ENCODE measurements around the gene CYP8B1. TPM values are rescaled to one million over a fixed set of nuclear protein-coding genes. Genes with fewer than 3 reads are reported as not detected.

CYP8B1 gene
- polyA plus RNA-seq, 3 donors, result 0.01 TPM; not detected in 2

DNA sequence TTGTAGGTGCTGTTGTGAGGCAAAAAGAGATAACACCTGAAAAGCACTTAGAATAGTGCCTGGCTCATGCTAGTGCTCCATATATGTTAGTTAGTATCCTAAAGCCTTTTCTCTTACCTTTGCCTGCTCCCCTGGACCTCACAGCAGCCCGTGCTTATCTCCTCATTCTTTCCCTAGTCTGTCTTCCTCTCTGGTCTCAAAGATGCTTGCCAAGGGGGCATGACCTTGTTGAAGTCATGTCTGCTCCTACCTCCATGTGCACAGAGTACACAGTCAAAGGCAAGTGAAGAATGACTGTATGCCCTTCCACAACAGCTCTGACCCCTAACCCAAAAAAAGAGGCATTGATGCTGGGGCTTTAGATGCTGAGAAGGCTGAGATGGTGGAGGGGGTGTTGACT is 722 bp upstream of the CYP8B1 start:
- Mint-ChIP-seq H3K9me3 (peaks cover 0 to 2% (median 0%) of the 10 kb centered on the region in 7 donors), H3K27me3 (ENCODE audit: low read depth in 3 of 3) (peaks cover 5 to 12% (median 9%) of the 10 kb centered on the region in 3 donors), H3K36me3 (peaks cover 0 to 2% of the 10 kb centered on the region in 2 donors), H3K4me3 (no peak overlapping the region), H3K27ac (no peak overlapping the region), H3K4me1 (peaks cover 8% of the 10 kb centered on the region)
- TF ChIP-seq CTCF (IDR thresholded peaks at IDR 0.05), result no peak
- Histone ChIP-seq H3K4me2 (replicated peaks; ENCODE audit: extremely low read depth, low read length, poor library complexity, severe bottlenecking) (no peak overlapping the region), H3K36me3 (replicated peaks in 1 of 2; ENCODE audit: control insufficient read depth in 1 of 2, insufficient read depth in 2 of 2, low read length in 2 of 2) (no peaks in the 10 kb centered on the region), H3K79me2 (ENCODE audit: insufficient read depth, low read length) (no peaks in the 10 kb centered on the region), H3K27me3 (ENCODE audit: control insufficient read depth in 2 of 2, insufficient read depth in 2 of 2, low read length in 2 of 2) (peaks cover 0 to 10% of the 10 kb centered on the region in 2 donors), H3K4me1 (ENCODE audit: control insufficient read depth in 1 of 2, insufficient read depth in 2 of 2, low read length in 2 of 2) (peaks cover 12% of the 10 kb centered on the region in 2 donors), H3K4me3 (replicated peaks in 1 of 3; ENCODE audit: low read depth in 2 of 3, low read length in 3 of 3) (no peak overlapping the region), H2AFZ (ENCODE audit: insufficient read depth, low read depth, low read length, poor library complexity, severe bottlenecking) (no peak overlapping the region), H4K20me1 (ENCODE audit: insufficient read depth, low read length) (no peaks in the 10 kb centered on the region), H3K9ac (ENCODE audit: insufficient read depth, low read length, poor library complexity, severe bottlenecking) (no peak overlapping the region), H3K27ac (ENCODE audit: low read depth in 1 of 2, low read length in 2 of 2) (no peak overlapping the region), H3K9me3 (replicated peaks in 1 of 2; ENCODE audit: control insufficient read depth in 1 of 2, insufficient read depth in 1 of 2, low read length in 2 of 2) (no peaks in the 10 kb centered on the region)
- no peak for DNase-seq
- 67% methylated on average over 1 of the region's 1 CpG for WGBS (ENCODE audit: insufficient coverage)
- intact Hi-C loops (cut with micrococcal nuclease), result no loop called here

DNA sequence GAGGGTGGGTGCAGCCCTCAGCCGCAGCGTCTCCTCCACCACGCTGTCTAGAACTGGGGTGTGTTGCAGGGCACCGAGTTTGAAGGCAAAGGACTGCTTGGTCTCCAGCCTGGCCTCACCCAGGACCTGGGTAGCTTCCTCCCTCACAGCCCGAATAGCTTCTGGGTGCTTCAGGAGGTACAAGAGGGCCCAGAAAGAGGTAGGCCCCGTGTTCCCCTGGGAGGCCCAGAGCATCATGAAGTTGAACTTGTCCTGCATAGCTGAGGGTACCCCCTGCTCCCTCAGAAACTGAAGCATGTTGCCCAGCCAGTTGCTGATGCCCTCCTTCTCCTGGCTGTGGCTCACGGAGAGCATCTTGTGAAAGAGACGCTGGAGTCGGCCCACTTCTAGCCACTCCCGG is 930 bp downstream of the CYP8B1 start:
- H3K27ac Mint-ChIP-seq, result no peak overlapping the region
- no peaks in the 10 kb centered on the region for H3K79me2 ChIP-seq (ENCODE audit: insufficient read depth, low read length)
- no peak overlapping the region for H3K9ac ChIP-seq (ENCODE audit: insufficient read depth, low read length, poor library complexity, severe bottlenecking)
- H3K4me3 Mint-ChIP-seq, result no peak overlapping the region
- no peaks in the 10 kb centered on the region for H3K4me1 ChIP-seq (ENCODE audit: control insufficient read depth in 1 of 2, insufficient read depth in 2 of 2, low read length in 2 of 2)
- TF ChIP-seq CTCF (IDR thresholded peaks at IDR 0.05), result no peak
- H3K4me3 ChIP-seq (replicated peaks in 1 of 3; ENCODE audit: low read depth in 2 of 3, low read length in 3 of 3), result no peak overlapping the region
- H3K4me1 Mint-ChIP-seq, result no peaks in the 10 kb centered on the region
- peaks cover 0 to 2% (median 0%) of the 10 kb centered on the region in 7 donors for H3K9me3 Mint-ChIP-seq
- WGBS (ENCODE audit: insufficient coverage), result 93% methylated on average over 10 of the region's 10 CpGs
- H3K27me3 ChIP-seq (ENCODE audit: control insufficient read depth in 2 of 2, insufficient read depth in 2 of 2, low read length in 2 of 2), result no peaks in the 10 kb centered on the region
- H3K9me3 ChIP-seq (replicated peaks in 1 of 2; ENCODE audit: control insufficient read depth in 1 of 2, insufficient read depth in 1 of 2, low read length in 2 of 2), result no peaks in the 10 kb centered on the region
- intact Hi-C loops (cut with micrococcal nuclease), result no loop called here
- no peak for DNase-seq
- no peak overlapping the region for H3K27ac ChIP-seq (ENCODE audit: low read depth in 1 of 2, low read length in 2 of 2)
- H2AFZ ChIP-seq (ENCODE audit: insufficient read depth, low read depth, low read length, poor library complexity, severe bottlenecking), result no peak overlapping the region
- no peak overlapping the region for H3K4me2 ChIP-seq (replicated peaks; ENCODE audit: extremely low read depth, low read length, poor library complexity, severe bottlenecking)
- H4K20me1 ChIP-seq (ENCODE audit: insufficient read depth, low read length), result no peaks in the 10 kb centered on the region
- H3K27me3 Mint-ChIP-seq (ENCODE audit: low read depth in 3 of 3), result peaks cover 3 to 8% (median 5%) of the 10 kb centered on the region in 3 donors
- H3K36me3 ChIP-seq (replicated peaks in 1 of 2; ENCODE audit: control insufficient read depth in 1 of 2, insufficient read depth in 2 of 2, low read length in 2 of 2), result no peaks in the 10 kb centered on the region
- H3K36me3 Mint-ChIP-seq, result no peaks in the 10 kb centered on the region
